ENCODE results near the gene FNDC7.

GRCh38 chr1:108686614-108687313 lies 25.9 kb upstream of the FNDC7 start:
- TF ChIP-seq POLR2AphosphoS5 (IDR thresholded peaks at IDR 0.05; ENCODE audit: low read depth, low read length): no peak
- no peak for TF ChIP-seq REST (IDR thresholded peaks at IDR 0.05; ENCODE audit: insufficient read depth in 1 of 2, low read depth in 2 of 2, low read length in 1 of 2)
